ENCODE measurements around the gene TEX38.
"Not testable (repeated sequence)": the region's sequence is repeated elsewhere in the genome, so short reads cannot be mapped to it uniquely, and the experiment has no call there.

The TEX38 gene

DNA sequence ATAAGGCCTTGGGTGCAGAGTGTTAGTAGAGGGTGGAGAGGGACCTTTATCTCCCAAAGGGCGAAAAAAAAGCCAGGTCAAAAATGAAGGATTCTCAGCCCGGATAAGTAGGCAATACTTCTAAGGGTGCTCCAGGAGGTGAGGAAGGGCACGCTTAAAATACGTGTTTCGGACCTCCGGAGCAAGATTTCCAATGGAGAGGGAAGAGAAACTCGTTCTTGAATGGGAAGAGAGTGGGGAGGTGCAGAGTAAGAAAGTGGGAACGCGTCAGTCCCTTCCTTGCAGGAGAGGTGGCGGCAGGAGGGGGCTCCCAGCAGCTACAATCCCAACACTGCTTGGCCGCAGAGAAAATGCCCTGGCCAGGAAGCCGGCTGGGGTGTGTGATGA, 46.7 kb downstream of the TEX38 start:
- Histone ChIP-seq H3K9me3 (ENCODE audit: control insufficient read depth, insufficient read depth, low read length) (no peaks in the 10 kb centered on the region), H3K4me1 (ENCODE audit: control insufficient read depth, low read length) (peaks cover 24% of the 10 kb centered on the region), H3K4me3 (ENCODE audit: low read length) (peak overlapping the region; percentile 88), H3K36me3 (ENCODE audit: control insufficient read depth, low read length) (peaks cover 46% of the 10 kb centered on the region), H3K4me2 (ENCODE audit: low read length) (peak overlapping the region; percentile 95), H3K27ac (ENCODE audit: low read depth, low read length) (peak overlapping the region; percentile 35; the same call in 1 of the 2 replicates), H3K27me3 (ENCODE audit: control insufficient read depth, low read length) (no peaks in the 10 kb centered on the region), H3K9me2 (replicated peaks; ENCODE audit: control insufficient read depth, low read length) (no peaks in the 10 kb centered on the region), H3F3A (ENCODE audit: control insufficient read depth, insufficient read depth) (no peaks in the 10 kb centered on the region), H3K79me2 (ENCODE audit: control insufficient read depth, low read length) (peaks cover 40% of the 10 kb centered on the region), H4K20me1 (ENCODE audit: control insufficient read depth, insufficient read depth, low read depth, low read length) (peaks cover 9% of the 10 kb centered on the region; the same call in 1 of the 2 replicates)
- TF ChIP-seq EZH2phosphoT487 (IDR thresholded peaks at IDR 0.05; ENCODE audit: borderline replicate concordance, low read length), result no peak
- TF ChIP-seq, protein P1, sequence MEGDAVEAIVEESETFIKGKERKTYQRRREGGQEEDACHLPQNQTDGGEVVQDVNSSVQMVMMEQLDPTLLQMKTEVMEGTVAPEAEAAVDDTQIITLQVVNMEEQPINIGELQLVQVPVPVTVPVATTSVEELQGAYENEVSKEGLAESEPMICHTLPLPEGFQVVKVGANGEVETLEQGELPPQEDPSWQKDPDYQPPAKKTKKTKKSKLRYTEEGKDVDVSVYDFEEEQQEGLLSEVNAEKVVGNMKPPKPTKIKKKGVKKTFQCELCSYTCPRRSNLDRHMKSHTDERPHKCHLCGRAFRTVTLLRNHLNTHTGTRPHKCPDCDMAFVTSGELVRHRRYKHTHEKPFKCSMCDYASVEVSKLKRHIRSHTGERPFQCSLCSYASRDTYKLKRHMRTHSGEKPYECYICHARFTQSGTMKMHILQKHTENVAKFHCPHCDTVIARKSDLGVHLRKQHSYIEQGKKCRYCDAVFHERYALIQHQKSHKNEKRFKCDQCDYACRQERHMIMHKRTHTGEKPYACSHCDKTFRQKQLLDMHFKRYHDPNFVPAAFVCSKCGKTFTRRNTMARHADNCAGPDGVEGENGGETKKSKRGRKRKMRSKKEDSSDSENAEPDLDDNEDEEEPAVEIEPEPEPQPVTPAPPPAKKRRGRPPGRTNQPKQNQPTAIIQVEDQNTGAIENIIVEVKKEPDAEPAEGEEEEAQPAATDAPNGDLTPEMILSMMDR (IDR thresholded peaks at IDR 0.05; ENCODE audit: low read depth, low read length, poor library complexity, severe bottlenecking), result no peak

DNA sequence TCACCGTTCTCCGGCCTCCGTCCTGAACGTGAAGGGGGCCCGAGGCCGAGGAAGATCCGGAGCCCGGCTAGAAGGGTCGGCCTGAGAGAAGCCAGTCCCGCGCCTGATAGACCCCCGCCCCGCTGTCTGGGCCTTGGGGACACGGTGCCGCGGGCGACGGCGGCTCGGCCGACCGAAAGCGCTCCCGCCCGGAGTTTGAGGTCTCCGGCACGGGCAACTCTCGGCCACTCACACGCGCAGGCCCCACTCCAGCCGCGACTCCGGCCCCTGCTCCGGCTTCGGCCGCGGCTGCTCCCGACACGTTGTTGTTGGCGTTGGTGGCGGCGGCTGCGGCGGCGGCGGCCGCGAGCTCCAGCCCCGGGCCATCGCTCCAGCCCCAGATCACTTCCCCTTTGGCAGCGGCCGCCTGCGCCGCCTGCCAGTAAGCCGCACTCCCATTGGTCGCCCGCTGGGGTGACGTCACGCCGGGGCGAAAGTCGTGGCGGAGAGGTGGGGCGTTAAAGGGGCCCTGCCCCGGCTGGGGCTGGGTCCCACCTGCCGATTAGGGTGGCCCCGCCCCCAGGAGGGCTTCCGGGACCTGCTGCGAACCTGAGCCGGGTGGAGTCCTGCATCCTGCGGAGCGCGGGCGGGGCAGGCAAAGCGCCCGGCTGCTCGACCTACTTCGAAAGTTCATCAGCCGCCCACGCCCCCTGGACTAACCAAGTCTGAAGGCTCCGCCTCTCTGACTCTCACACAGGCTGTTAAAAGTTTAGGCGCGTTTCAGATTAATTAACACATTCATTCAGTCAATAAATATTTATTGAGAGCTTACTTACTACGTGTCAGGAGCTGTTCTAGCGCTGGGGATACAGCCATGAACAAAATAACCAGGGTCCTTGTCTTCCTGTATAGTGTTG, 47.3 kb downstream of the TEX38 start, which contains the start of gene EFCAB14:
TSS of gene EFCAB14 (minus strand) at position 388 of the 896 bp plus-strand sequence. CDS start 1,027 bp downstream, outside the sequence.
- Histone ChIP-seq H3K36me3 (ENCODE audit: control insufficient read depth, low read length) (peaks cover 40% of the 10 kb centered on the region), H3K27me3 (ENCODE audit: control insufficient read depth, low read length) (no peaks in the 10 kb centered on the region), H3K27ac (ENCODE audit: low read depth, low read length) (peak within 1 kb of the TSS; percentile 35; the same call in 1 of the 2 replicates), H3K9me2 (replicated peaks; ENCODE audit: control insufficient read depth, low read length) (no peaks in the 10 kb centered on the region), H3K4me1 (ENCODE audit: control insufficient read depth, low read length) (peaks cover 24% of the 10 kb centered on the region), H3K79me2 (ENCODE audit: control insufficient read depth, low read length) (peaks cover 34% of the 10 kb centered on the region), H4K20me1 (ENCODE audit: control insufficient read depth, insufficient read depth, low read depth, low read length) (peaks cover 9% of the 10 kb centered on the region; the same call in 1 of the 2 replicates), H3F3A (ENCODE audit: control insufficient read depth, insufficient read depth) (no peaks in the 10 kb centered on the region), H3K4me2 (ENCODE audit: low read length) (peak within 1 kb of the TSS; percentile 95), H3K9me3 (ENCODE audit: control insufficient read depth, insufficient read depth, low read length) (no peaks in the 10 kb centered on the region), H3K4me3 (ENCODE audit: low read length) (peak within 1 kb of the TSS; percentile 88)
- TF ChIP-seq EZH2phosphoT487 (IDR thresholded peaks at IDR 0.05; ENCODE audit: borderline replicate concordance, low read length), result no peak
- TF ChIP-seq, protein P1 (IDR thresholded peaks at IDR 0.05; ENCODE audit: low read depth, low read length, poor library complexity, severe bottlenecking), result no peak

- peaks cover 33% of the 10 kb centered on the region for H3K36me3 ChIP-seq (ENCODE audit: control insufficient read depth, low read length)
- no peaks in the 10 kb centered on the region for H3F3A ChIP-seq (ENCODE audit: control insufficient read depth, insufficient read depth)
- no peaks in the 10 kb centered on the region for H3K9me3 ChIP-seq (ENCODE audit: control insufficient read depth, insufficient read depth, low read length)
- peaks cover 24% of the 10 kb centered on the region for H3K4me1 ChIP-seq (ENCODE audit: control insufficient read depth, low read length)
- H4K20me1 ChIP-seq (ENCODE audit: control insufficient read depth, insufficient read depth, low read depth, low read length), result peaks cover 9% of the 10 kb centered on the region; the same call in 1 of the 2 replicates
- no peak for TF ChIP-seq EZH2phosphoT487 (IDR thresholded peaks at IDR 0.05; ENCODE audit: borderline replicate concordance, low read length)
- TF ChIP-seq, protein P1 (IDR thresholded peaks at IDR 0.05; ENCODE audit: low read depth, low read length, poor library complexity, severe bottlenecking), result no peak
- H3K27me3 ChIP-seq (ENCODE audit: control insufficient read depth, low read length), result no peaks in the 10 kb centered on the region
- H3K4me3 ChIP-seq (ENCODE audit: low read length), result peak overlapping the region; percentile 88
- H3K9me2 ChIP-seq (replicated peaks; ENCODE audit: control insufficient read depth, low read length), result no peaks in the 10 kb centered on the region
- peaks cover 32% of the 10 kb centered on the region for H3K79me2 ChIP-seq (ENCODE audit: control insufficient read depth, low read length)
- peak overlapping the region; percentile 95 for H3K4me2 ChIP-seq (ENCODE audit: low read length)
- no peak overlapping the region for H3K27ac ChIP-seq (ENCODE audit: low read depth, low read length)
Measured at GRCh38 chr1:46719689-46720088, 48.0 kb downstream of the TEX38 start.

GRCh38 chr1:46720319-46720718, 48.7 kb downstream of the TEX38 start:
- not testable (repeated sequence) for H3K27me3 ChIP-seq (ENCODE audit: control insufficient read depth, low read length); H4K20me1 ChIP-seq (ENCODE audit: control insufficient read depth, insufficient read depth, low read depth, low read length); H3K9me2 ChIP-seq (replicated peaks; ENCODE audit: control insufficient read depth, low read length); H3K4me3 ChIP-seq (ENCODE audit: low read length); H3F3A ChIP-seq (ENCODE audit: control insufficient read depth, insufficient read depth); H3K9me3 ChIP-seq (ENCODE audit: control insufficient read depth, insufficient read depth, low read length); H3K4me2 ChIP-seq (ENCODE audit: low read length); H3K27ac ChIP-seq (ENCODE audit: low read depth, low read length)
- peaks cover 27% of the 10 kb centered on the region for H3K36me3 ChIP-seq (ENCODE audit: control insufficient read depth, low read length)
- H3K79me2 ChIP-seq (ENCODE audit: control insufficient read depth, low read length), result peaks cover 32% of the 10 kb centered on the region
- H3K4me1 ChIP-seq (ENCODE audit: control insufficient read depth, low read length), result peaks cover 24% of the 10 kb centered on the region
